ENCODE results near the gene ARL14.

DNA sequence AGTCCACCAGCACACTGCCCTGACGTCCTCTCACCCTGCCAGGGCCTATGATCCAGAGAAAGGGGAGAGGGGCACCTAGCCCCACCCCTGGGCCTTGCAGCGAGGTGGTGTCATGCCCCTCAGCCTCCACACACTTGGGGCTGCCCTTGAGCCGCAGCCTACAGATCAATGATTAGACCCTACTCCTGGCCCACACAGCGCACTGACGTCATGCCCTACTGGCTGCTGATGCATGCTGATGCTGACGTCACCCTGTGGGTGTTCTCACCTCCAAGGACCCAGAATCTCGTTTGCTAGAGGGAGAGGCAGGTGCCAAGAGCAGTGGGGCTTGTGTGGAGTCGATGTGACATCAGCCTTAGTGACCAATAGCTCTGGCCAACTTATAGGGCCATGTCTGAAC lies 18.0 kb downstream of the ARL14 start:
- TF ChIP-seq, protein P1, sequence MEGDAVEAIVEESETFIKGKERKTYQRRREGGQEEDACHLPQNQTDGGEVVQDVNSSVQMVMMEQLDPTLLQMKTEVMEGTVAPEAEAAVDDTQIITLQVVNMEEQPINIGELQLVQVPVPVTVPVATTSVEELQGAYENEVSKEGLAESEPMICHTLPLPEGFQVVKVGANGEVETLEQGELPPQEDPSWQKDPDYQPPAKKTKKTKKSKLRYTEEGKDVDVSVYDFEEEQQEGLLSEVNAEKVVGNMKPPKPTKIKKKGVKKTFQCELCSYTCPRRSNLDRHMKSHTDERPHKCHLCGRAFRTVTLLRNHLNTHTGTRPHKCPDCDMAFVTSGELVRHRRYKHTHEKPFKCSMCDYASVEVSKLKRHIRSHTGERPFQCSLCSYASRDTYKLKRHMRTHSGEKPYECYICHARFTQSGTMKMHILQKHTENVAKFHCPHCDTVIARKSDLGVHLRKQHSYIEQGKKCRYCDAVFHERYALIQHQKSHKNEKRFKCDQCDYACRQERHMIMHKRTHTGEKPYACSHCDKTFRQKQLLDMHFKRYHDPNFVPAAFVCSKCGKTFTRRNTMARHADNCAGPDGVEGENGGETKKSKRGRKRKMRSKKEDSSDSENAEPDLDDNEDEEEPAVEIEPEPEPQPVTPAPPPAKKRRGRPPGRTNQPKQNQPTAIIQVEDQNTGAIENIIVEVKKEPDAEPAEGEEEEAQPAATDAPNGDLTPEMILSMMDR (IDR thresholded peaks at IDR 0.05) = no peak
- TF ChIP-seq POLR2AphosphoS5 (IDR thresholded peaks at IDR 0.05) = no peak
- no peak for TF ChIP-seq POLR2A (IDR thresholded peaks at IDR 0.05)
